Calu3 (cell line): Measurements from ENCODE around the gene AMFR. TPM values are rescaled to one million over a fixed set of nuclear protein-coding genes. Genes with fewer than 3 reads are reported as not detected.

Experiments
- BruUV-seq: library from RNA; stranded (reverse); fragments of 400-500 nt; replicated peaks from 2 replicates; lab custom pipeline; 2021; lab: Mats Ljungman, UMichigan
- CTCF ChIA-PET: fragments of 300-600 bp; sonication (Branson Sonifier 250); formaldehyde crosslinking; loops from one replicate; lab custom pipeline; 2022; ENCODE audit warnings: antibody characterized with exemption; lab: Charles Lee
- DNase-seq: peaks from one replicate; pipeline ENCODE4 v3.0.0; 2022
- H3K27ac Mint-ChIP-seq: one replicate; pipeline ENCODE4 v1.8.0; 2022; ENCODE audit warnings: mixed read lengths; ENCODE audit not compliant: unreplicated experiment
- H3K27me3 Mint-ChIP-seq: one replicate; pipeline ENCODE4 v1.8.0; 2022; ENCODE audit warnings: mixed read lengths; ENCODE audit not compliant: unreplicated experiment
- H3K36me3 Mint-ChIP-seq: one replicate; pipeline ENCODE4 v1.8.0; 2022; ENCODE audit warnings: mild to moderate bottlenecking, moderate library complexity, mixed read lengths; ENCODE audit not compliant: insufficient read depth, unreplicated experiment
- H3K4me1 Mint-ChIP-seq: one replicate; pipeline ENCODE4 v1.8.0; 2022; ENCODE audit warnings: mild to moderate bottlenecking, low read depth, mixed read lengths; ENCODE audit not compliant: unreplicated experiment
- H3K4me3 Mint-ChIP-seq: one replicate; pipeline ENCODE4 v1.8.0; 2022; ENCODE audit warnings: mild to moderate bottlenecking, low read depth, moderate library complexity, mixed read lengths; ENCODE audit not compliant: unreplicated experiment
- H3K9me3 Mint-ChIP-seq: one replicate; pipeline ENCODE4 v1.8.0; 2022; ENCODE audit warnings: low read depth, mixed read lengths; ENCODE audit not compliant: unreplicated experiment
- CTCF ChIP-seq: fragments of 200-600 bp; IDR thresholded peaks from one replicate; pipeline ENCODE4 v1.8.0; 2022; ENCODE audit warnings: antibody characterized with exemption; ENCODE audit not compliant: unreplicated experiment
- intact Hi-C: fragments of 100-400 bp; cut with micrococcal nuclease; formaldehyde crosslinking; loops from one replicate; pipeline ENCODE4 v1.10.0; 2022; ENCODE audit not compliant: unreplicated experiment
- total RNA-seq: library from RNA; stranded (reverse); gene quantifications from 2 replicates; pipeline ENCODE4 v1.2.3, GENCODE V29; 2022

AMFR gene
- total RNA-seq, 1 experiment from 2014 or later: 116 TPM

- no peak for TF ChIP-seq CTCF
- no peak for DNase-seq
- H3K9me3 Mint-ChIP-seq: no peaks in the 10 kb centered on the region
- CTCF ChIA-PET: no interaction called here
- H3K4me1 Mint-ChIP-seq: no peaks in the 10 kb centered on the region
- peaks cover 28% of the 10 kb centered on the region for H3K27me3 Mint-ChIP-seq
- no TSS peak for BruUV-seq
- H3K4me3 Mint-ChIP-seq: no peak overlapping the region
- H3K36me3 Mint-ChIP-seq: no peaks in the 10 kb centered on the region
- H3K27ac Mint-ChIP-seq: no peak overlapping the region
- intact Hi-C loops: no loop called here
Observed at GRCh38 chr16:56336711-56337110, 88.6 kb downstream of the AMFR start.

DNA sequence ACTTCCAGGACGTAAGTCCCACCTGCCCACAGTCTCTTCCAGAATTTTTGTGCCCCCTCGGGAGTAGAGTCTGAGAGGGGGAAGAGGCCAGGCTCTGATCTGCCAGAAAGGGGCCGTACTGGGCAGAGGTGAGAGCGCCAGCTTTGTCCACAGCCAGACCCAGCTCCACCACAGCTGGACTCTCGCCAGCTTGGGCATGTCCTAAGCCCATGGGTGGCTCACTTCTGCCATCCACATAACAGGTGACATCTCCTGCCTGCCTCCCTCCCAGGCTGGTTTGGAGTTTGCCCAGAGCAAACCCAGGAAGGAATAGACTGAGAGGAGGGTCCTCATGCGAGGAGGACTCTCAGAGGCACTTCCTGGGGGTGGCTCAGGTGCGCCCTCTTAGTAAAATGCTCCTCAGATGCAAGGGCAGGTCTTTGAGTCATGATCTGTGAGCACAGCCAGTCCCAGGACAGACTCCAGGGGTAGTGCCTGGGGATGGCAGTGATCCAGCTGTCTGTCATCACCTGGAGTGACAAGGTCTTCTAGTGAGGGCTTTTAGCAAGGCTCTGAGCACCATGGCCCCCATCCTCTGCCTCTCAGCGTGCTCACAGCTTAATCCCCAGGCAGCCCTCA lies 89.2 kb downstream of the AMFR start:
- DNase-seq: no peak
- Mint-ChIP-seq H3K4me1 (no peaks in the 10 kb centered on the region), H3K9me3 (no peaks in the 10 kb centered on the region), H3K36me3 (no peaks in the 10 kb centered on the region), H3K27me3 (peaks cover 28% of the 10 kb centered on the region), H3K4me3 (no peak overlapping the region), H3K27ac (no peak overlapping the region)
- no peak for TF ChIP-seq CTCF
- BruUV-seq: no TSS peak
- CTCF ChIA-PET: no interaction called here
- intact Hi-C loops: no loop called here

DNA sequence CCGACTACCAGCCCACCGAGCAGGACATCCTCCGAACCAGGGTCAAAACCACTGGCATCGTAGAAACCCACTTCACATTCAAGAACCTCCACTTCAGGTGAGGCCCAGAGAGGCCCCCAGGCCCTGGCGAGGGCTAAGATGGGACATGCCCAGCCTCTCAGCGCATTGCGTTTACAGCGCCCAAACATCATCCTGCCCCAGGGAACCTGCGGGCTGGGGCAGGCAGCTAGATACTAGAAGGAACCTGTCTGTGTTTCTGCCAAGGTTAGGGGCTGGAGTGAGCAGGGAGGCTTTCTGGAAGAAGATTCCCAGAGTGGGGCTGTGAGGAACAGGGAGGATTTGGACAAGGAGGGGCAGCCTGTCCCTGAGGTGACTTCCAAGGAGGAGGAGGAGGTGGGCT lies 90.6 kb downstream of the AMFR start:
- intact Hi-C loops: no loop called here
- CTCF ChIA-PET: interaction anchor here (2.2 kb wide), 1 partner anchor 15 kb away, joined by 5 read pairs; no protein-coding TSS in a partner anchor

GRCh38 chr16:56332464-56333079 lies 92.8 kb downstream of the AMFR start:
- intact Hi-C loops: no loop called here
- H3K4me3 Mint-ChIP-seq: no peak overlapping the region
- H3K4me1 Mint-ChIP-seq: no peaks in the 10 kb centered on the region
- peak; percentile 56 for TF ChIP-seq CTCF
- peak; percentile 81 for DNase-seq
- H3K27ac Mint-ChIP-seq: no peak overlapping the region
- BruUV-seq: no TSS peak
- H3K9me3 Mint-ChIP-seq: no peaks in the 10 kb centered on the region
- H3K36me3 Mint-ChIP-seq: no peaks in the 10 kb centered on the region
- CTCF ChIA-PET: interaction anchor here (0.9 to 2.2 kb wide), 6 partner anchors 12 to 369 kb away, joined by 3 to 8 read pairs (median 5); no protein-coding TSS in a partner anchor
- H3K27me3 Mint-ChIP-seq: peaks cover 21% of the 10 kb centered on the region

More for the DNA sequence above, 90.6 kb downstream of the AMFR start:
- Mint-ChIP-seq H3K27ac (no peak overlapping the region), H3K4me1 (no peaks in the 10 kb centered on the region), H3K9me3 (no peaks in the 10 kb centered on the region), H3K4me3 (no peak overlapping the region), H3K36me3 (no peaks in the 10 kb centered on the region), H3K27me3 (peaks cover 14% of the 10 kb centered on the region)
- no TSS peak for BruUV-seq
- DNase-seq: no peak
- no peak for TF ChIP-seq CTCF
